Left cardiac atrium (tissue), 4 donors: ENCODE results near the gene CHTOP. TPM values are rescaled to one million over a fixed set of nuclear protein-coding genes. Genes with fewer than 3 reads are reported as not detected.

Source experiments
- ATAC-seq, 2 donors: fragments of 200-7000 bp; cut with Tn5 transposase; one replicate each; pipeline ENCODE4 v1.9.1; 2020; ENCODE audit warnings: mild to moderate bottlenecking in 2 of 2, moderate library complexity in 2 of 2
- DNase-seq: peaks from one replicate; pipeline ENCODE4 v3.0.0-alpha.2; 2020
- intact Hi-C, 2 donors: fragments of 100-400 bp; cut with DNase I; formaldehyde crosslinking; loops; one replicate each; pipeline versions ENCODE4 v1.14.1 to v1.15.1; 2022 to 2023
- total RNA-seq, 2 donors: library from RNA; stranded (reverse); fragmentation: NEBNext Ultra II Directional; extraction: Animal tissue kit (Norgen Biotek cat#: 25700); gene quantifications; one replicate each; pipeline ENCODE4 v1.2.1, GENCODE V29; 2021
- donor health status: DM: no; HTN: yes; CAD: no.
- donor health status: DM: no; HTN: yes; CAD: no; lungs with severe emphysema.
- donor health status: DM: yes; HTN: yes; CAD: no.
- donor health status: Dilated cardiomyopathy.

The CHTOP gene
- total RNA-seq, 2 donors from 2014 or later, result 60.1 to 61.9 TPM

DNA sequence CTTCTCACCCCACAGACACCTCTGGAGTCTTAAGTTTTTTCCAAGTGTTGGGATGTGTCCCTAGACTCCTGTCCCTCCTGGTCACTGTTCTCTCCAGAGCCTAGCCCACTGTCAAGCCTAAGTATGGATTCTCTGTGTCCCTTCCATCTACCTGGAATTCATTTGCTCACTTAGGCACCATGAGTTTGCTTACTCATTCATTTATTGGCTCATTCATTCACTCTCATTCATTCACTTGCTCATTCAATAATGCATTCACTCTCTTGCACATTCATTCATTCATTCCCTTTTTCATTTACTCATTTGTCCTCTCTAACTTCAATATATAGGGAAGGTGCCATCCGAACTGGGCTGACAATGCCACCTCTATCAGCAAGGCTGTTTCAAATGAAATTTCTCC lies 22.5 kb upstream of the CHTOP start:
- intact Hi-C loops, result no loop called here
- DNase-seq (no peak), ATAC-seq (no peak)

DNA sequence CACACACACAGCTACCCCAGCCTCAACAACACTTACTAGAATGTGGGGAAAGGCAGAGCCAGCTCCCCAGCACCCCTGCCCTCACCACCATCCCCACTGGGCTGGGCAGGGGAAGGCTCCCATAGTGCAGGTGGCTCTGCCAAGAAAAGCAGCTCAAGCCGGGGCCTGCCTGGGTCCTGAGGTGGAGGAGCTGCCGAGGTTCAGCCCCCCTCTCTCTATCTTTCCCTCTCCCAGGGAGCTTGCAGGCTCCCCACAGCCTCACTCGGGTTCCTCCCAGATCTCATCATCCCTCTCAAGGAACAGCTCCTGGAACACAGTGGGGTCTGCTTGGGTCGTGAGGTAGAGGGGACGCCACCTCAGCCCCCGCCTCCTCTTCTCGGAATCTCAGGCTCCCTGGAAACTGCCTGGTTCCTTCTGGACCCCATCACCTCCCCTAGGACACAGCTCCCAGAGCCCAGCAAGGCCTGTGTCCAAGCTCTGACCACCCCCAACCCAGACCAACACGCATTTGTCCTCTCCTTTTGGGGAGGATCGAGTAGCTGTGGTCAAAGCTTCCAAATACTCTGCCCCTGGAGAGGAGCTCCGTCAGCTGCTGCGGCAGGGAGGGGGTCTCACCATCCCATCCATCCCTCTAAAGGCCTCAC lies 21.6 kb upstream of the CHTOP start:
- ATAC-seq (peak in 1 of 2 donors; percentile 11), DNase-seq (no peak)
- intact Hi-C loops, result no loop called here

DNA sequence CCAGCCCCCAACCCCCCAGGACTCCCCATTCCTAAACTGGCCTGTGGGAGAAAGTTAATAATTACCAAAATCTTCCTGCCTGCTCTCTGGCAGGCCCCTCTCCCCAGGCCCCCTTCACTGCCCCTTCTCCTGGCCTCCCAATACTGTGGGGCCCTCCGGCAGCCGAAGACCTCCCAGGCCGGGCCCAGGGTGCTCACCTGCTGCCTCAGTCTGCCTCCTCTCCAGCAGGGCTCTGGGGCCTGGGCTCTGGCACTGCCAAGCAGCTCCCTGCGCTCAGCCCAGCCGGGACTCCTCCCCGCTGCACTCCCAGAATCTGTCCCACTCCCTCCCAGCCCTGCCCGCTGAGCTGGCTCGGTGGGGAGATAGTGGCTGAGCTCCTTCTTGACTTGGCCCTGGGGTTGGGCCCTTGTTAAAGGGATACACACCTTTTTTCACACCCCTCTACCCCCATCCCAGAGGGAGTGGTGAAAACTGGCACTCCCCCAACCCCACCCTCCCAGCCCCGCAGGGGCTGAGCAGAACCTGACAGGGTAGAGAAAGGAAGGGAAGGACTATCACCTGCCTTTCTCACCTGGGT lies 21.0 kb upstream of the CHTOP start, which contains the start of gene S100A16:
Gene S100A16, minus strand, starts transcription at position 383 of the 577 bp plus-strand sequence. CDS start 4,986 bp downstream, outside the sequence.
- intact Hi-C loops, result no loop called here
- peak; percentile 85 for DNase-seq
- peak; percentile 81 to 85 for ATAC-seq

DNA sequence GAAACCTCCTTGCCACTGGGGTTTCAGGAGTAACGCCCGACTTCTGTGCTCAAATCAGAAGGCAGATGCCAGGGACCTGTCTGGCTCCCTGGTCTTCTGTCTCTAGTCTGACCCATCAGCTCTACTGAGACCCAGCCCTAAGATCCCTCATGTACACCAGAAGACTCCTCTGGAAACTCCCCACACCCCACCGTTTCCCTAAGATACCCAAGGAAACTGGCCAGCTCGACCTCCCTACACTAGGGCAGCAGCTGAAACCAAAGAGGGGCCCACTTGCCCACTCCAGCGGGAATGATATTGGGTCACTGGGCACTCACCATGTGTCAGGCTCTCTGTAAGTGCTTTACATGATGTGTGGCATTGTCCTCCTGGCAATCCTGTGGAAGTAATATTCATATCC lies 20.5 kb upstream of the CHTOP start:
- ATAC-seq (no peak), DNase-seq (no peak)
- intact Hi-C loops, result no loop called here

DNA sequence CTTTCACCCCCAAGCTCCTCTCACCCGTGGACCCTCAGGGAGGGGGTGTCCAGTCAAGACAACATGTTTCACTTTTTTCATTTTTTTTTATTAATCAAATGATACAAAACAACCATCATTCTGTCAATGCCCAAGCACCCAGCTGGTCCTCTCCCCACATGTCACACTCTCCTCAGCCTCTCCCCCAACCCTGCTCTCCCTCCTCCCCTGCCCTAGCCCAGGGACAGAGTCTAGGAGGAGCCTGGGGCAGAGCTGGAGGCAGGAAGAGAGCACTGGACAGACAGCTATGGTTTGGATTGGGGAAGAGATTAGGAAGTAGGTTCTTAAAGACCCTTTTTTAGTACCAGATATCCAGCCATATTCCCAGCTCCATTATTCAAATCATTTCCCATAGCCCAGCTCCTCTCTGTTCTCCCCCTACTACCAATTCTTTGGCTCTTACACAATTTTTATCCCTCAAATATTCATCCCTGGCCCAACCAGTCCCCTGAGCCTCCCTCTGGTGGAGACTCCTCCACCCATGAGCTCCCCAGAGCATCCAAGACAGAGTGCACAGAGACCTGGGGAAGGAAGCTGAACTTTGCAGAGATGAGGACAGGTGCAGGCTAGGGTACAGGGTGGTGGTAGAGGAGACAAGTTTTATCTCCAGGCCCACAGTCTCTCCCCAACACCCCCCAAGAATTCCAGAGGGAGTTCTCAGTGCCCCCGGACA lies 19.5 kb upstream of the CHTOP start:
- DNase-seq, result no peak
- intact Hi-C loops, result no loop called here
- no peak for ATAC-seq

DNA sequence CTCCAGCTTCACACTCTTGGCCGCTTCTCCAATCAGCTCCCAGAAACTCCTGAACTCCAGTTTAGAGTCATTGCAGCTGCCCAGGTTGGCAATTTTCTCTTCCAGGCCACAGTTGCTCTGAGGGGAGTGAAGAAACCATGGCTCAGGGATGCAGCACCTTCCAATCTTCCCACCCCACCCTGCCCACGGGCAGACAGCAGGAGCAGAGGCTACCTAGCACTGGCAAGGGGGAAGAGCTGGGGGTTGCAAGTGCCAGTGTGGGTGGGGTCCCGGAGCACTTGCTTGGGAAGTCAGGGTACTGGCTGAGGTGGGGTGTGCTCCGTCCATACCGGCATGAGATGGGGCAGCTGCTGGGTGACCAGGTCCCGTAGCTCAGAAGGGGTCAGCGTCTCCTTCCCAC lies 19.0 kb upstream of the CHTOP start:
- ATAC-seq (no peak), DNase-seq (no peak)
- intact Hi-C loops, result loop anchor here in 1 of 2 donors (5.0 kb wide), 1 partner anchor 43 kb away; no protein-coding TSS in a partner anchor

DNA sequence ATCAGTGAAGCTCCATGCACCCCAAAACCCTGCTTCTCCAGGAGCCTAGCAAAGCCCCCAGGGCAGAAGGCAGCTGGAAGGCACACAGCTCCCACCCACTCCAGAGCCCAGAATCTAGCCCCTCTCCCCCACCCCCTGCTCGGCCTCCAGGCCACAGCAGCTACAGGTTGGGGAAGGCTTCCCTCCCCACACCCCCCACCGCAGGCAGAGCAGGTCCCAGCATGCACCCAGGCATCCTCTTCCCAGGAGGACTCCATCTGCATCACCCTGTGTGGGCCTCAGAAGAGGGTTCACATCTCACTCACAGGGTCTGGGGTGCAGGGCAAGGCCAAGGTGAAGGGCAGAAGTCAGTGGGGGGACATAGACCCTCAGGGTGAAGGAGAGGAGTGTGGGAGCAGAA lies 18.5 kb upstream of the CHTOP start:
- no peak for ATAC-seq
- intact Hi-C loops, result loop anchor here in 1 of 2 donors (5.0 kb wide), 1 partner anchor 43 kb away; no protein-coding TSS in a partner anchor

DNA sequence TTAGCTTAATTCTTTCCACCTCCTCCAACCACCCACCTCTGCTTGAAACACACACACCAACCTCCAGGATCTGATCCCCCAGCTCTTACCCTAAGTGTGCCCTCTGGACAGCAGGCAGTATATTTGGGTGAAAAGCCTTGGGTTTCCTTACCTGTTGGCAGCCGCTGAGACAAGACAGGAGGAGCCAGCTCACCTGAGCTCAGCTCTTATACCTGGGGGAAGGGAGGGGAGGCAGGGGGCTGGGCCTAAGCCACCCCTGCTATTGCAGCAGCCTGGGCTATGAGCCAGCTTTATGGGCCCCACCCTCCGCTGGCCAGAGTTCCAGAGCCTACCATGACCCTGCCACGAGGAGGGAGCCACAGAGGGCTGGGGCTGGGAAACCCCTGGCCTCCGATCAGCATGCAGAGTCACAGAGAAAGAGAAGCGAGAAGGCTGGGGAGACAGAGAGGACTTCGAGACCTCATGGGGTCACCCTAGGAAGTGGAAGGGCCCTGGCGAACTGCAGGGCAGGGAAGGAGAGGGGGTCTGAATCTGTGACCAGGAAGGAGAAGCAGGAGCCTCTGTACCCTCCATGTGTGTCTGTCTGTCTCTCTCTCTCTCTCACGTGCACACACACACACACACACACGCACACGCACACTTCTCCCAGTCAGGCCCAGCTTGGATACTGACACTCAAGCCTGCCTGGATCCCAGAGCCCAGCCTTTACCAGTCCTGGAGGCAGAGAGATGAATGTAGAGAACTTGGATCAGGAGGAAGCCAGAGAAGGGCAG lies 17.5 kb upstream of the CHTOP start, which contains the start of gene S100A14:
Gene S100A14, minus strand, starts transcription at position 182 of the 773 bp plus-strand sequence. CDS start 467 bp downstream, outside the sequence.
- ATAC-seq (peak; percentile 16 to 25), DNase-seq (no peak)
- intact Hi-C loops, result loop anchor here in 1 of 2 donors (5.0 kb wide), 1 partner anchor 44 kb away; no protein-coding TSS in a partner anchor

More for the DNA sequence above, 18.5 kb upstream of the CHTOP start:
- DNase-seq, result no peak

DNA sequence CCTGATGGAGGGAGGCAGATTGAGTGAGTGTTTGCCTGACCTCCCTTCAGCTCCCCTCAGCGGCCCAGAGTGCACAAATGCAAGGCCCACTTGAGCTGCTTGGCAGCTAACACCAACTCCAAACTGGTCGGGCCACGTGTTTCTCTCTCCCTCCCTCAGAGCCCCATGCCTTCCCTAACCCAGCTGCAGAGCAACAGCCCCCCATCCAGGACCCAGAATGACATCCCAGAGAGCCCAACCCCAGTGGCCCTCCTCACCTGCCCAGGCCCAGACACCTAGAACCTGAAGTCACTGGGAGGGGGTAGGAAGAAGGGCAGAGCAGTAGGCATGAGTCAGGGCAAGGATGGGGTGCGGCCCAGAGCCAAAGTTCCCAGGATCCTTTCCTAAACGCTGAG lies 17.0 kb upstream of the CHTOP start:
- intact Hi-C loops, result loop anchor here in 1 of 2 donors (5.0 kb wide), 1 partner anchor 45 kb away; no protein-coding TSS in a partner anchor
- DNase-seq (no peak), ATAC-seq (peak; percentile 8 to 40)

DNA sequence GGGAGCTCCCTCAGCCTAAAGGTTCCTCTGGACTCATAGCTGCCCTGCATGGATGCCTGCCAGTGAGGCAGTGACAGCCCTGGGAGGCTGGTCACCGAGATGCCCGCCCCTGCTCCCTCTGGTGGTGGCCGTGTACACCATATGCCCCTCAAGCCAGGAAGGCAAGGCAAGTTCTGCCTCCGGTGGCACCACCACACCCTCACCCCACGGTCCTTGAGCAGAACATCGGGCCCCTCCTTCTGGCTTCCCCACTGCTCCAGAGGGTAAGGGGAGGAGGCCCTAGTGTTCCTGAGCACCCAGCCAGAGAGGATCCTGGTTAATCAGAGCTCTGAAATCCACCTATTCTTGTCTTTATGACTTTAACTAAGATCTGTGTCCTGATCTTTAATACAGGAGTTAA lies 16.2 kb upstream of the CHTOP start:
- peak; percentile 88 for DNase-seq
- ATAC-seq, result peak; percentile 51 to 59
- intact Hi-C loops, result loop anchor here in 1 of 2 donors (5.0 kb wide), 1 partner anchor 45 kb away; no protein-coding TSS in a partner anchor

DNA sequence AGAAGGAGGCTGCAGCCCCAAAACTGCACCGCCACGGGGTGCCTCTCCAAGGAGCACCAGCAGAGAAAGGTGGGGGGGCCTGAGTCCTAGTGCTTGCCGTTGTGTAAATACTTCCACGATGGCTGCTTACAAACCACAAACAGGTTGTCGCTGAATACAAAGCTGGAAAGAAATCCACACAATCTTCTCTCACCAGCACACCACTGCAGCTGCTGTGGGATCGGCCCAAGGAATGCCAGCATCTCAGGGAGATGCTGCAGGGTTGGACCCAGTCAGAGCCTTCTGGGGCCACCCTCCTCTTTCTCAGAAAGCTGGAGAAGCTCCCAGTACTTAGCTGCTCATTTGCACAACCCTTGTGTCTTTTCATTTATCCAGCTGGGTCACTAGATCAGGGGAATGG lies 14.7 kb upstream of the CHTOP start:
- intact Hi-C loops, result loop anchor here in 1 of 2 donors (5.0 kb wide), 1 partner anchor 47 kb away; no protein-coding TSS in a partner anchor
- no peak for ATAC-seq
- DNase-seq, result no peak

DNA sequence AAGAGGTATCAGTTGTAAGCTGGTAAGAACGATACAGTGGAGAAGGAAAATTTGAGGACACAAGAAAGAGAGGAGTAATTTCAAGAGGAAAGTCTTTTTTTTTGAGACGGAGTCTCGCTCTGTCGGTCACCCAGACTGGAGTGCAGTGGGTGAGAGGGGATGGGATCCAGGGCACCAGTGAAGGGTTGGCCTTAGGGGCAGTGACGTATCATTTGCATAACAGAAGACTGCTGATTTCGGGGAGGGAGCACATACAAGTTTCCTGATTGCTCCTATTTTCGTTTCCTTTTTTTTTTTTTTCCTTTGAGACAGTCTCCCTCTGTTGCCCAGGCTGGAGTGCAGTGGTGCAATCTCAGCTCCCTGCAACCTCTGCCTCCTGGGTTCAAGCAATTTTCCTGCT lies 10.8 kb upstream of the CHTOP start:
- DNase-seq, result no peak
- ATAC-seq, result peak in 1 of 2 donors; percentile 53
- intact Hi-C loops, result no loop called here

DNA sequence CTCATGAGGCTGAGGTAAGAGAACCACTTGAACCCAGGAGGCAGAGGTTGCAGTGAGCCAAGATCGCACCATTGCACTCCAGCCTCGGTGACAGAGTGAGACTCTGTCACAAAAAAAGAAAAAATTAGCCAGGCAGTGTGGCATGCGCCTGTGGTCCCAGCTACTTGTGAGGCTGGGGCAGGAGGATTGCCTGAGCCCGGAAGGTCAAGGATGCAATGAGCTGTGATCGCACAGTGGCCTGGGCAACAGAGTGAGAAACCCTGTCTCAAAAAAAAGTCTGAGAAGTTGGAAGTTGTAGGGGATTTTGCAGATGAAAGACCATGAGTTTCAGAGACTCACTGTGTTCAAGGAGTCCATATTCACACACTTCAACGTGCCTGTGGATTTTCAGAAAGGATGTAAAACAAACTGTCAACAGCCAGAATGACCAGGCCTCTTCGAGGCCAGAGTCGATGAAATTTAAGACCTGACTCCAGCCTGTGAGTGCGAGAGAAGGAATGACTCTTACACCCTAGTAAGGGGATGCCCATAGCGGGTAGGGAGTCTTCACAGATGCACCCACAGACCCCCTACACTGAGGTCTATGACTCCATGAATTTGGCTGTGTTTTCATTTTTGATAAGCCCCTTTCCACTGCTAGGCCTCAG lies 8.8 kb upstream of the CHTOP start:
- no peak for DNase-seq
- intact Hi-C loops, result no loop called here
- no peak for ATAC-seq

DNA sequence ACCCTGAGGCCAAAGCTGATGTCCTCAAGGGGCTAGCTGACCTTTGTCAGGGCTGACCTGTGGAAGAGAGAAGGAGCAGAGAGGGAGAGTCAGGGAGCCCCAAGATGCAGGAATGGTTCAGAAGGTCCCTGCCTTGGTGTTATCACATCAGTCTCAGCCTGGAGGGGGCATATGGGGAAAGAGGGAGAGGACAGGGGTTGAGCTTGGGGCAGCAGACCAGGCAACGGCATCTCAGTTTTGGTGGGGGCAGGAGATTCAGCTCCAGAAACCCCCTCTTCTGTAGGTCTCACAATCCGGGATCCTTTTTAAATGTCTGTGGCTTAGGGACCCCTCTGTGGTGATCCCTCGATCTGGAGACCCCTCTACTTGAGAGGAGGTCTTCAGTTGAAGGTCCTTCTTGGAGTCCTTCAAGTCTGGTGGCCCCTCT lies 7.4 kb upstream of the CHTOP start:
- intact Hi-C loops, result no loop called here

DNA sequence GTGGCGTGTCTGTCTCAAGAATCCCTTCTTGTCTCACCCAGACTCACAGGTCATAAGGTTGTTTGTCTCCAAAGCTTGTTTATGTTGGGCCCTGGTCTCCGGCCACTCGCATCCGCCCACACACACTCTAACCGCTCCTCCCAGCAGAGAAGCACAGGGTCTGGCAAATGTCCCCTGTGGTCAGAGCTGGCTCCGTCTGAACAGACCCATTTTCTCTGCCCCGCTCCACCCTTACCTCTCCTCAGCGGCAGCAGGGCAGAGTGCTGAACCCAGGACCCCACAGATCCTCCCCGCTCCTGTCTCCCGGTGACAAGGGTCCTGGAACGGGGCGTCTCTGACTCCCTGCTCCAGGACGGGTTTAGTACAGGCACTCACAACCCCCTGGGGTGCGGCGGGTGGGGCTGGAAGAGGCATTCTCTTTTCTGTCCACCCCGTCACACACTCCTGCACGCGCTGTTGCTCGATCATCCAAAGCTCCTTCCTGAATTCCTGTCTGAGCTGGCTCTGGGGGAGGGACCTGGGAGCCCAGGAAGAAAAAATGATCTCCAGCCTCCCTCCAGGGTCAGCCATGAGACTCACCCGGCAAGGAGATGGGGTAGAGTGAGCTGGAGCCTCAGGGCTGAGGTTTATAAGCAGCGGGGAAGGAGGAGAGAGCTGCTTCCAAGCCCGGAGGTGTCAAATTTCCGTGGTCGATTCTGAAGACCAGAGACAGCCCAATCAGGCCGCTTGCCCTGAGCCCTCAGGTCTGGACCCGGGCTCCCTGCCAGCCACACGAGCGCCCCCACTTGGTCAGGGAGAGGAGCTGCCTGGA lies 6.8 kb upstream of the CHTOP start, which contains the start of gene S100A13:
Gene S100A13, minus strand, starts transcription at position 602 of the 811 bp plus-strand sequence. CDS start 1,033 bp downstream, outside the sequence.
- ATAC-seq, result peak; percentile 79 to 82
- intact Hi-C loops, result no loop called here
- peak; percentile 84 for DNase-seq

More for the DNA sequence above, 7.4 kb upstream of the CHTOP start:
- DNase-seq (no peak), ATAC-seq (no peak)

DNA sequence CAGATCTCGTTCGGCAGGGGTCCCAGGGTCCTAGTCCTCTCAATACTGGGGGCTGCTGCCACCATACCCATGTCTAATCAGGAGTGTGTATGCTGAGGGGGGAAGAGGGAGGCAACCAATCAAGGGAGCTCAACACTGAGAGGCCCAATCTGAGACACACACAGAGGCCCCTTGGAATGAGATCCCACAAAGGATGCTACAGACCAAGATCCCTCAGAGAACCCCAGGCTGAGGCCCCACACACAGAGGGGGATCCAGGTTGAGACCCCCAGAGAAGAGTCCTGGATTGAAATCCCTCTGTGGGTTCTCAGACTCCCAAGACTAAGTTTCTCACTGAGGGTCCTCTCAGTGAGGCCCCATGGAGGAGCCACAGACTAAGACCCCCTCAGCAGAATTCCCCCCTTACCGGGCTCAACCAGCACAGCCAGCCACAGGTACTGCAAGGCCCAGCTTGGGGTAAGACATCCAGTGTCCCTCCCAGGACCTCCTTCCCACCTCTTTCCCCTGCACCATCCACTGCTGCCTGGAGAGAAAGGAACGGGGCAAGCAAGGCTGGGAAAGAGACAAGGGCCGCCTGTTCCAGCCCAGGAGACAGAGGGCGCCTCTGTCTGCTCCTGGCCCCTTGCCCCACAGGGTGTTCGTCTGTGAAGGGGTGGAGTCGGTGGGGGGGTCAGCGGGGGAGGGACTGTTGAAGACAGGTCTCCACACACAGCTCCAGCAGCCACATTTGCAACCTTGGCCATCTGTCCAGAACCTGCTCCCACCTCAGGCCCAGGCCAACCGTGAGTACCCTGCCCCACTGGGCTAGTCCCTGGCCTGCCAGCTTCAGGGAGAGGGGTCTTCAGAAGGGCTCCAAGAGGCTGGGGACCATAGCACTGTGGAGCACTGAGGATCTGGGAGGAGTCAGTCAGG lies 5.9 kb upstream of the CHTOP start, which contains the start of gene S100A1:
Gene S100A1, plus strand, starts transcription at position 720 of the 912 bp plus-strand sequence. CDS start 2,088 bp downstream, outside the sequence.
- ATAC-seq (peak; percentile 29 to 44), DNase-seq (peak; percentile 68)
- intact Hi-C loops, result no loop called here
